ENCODE data around the gene LINGO1. TPM values are rescaled to one million over a fixed set of nuclear protein-coding genes. Genes with fewer than 3 reads are reported as not detected.

Gene LINGO1
- total RNA-seq, 1 donor = 1.1 TPM

GRCh38 chr15:77620297-77620696 lies 12.4 kb downstream of the LINGO1 start:
- Histone ChIP-seq H3K4me1 (ENCODE audit: insufficient read depth, low read length) (no peaks in the 10 kb centered on the region), H3K79me2 (ENCODE audit: insufficient read depth, low read length) (no peaks in the 10 kb centered on the region), H2AFZ (ENCODE audit: low read length) (no peak overlapping the region), H4K20me1 (ENCODE audit: insufficient read depth, low read length) (no peaks in the 10 kb centered on the region), H3K27me3 (ENCODE audit: insufficient read depth, low read length) (no peaks in the 10 kb centered on the region), H3K4me2 (ENCODE audit: insufficient read depth, low read length) (no peak overlapping the region), H3K4me3 (ENCODE audit: insufficient read depth, low read length) (no peak overlapping the region), H3K27ac (ENCODE audit: low read depth, low read length) (no peak overlapping the region), H3K36me3 (ENCODE audit: insufficient read depth, low read length) (no peaks in the 10 kb centered on the region), H3K9me3 (ENCODE audit: low read depth, low read length) (no peaks in the 10 kb centered on the region)
- DNase-seq (ENCODE audit: insufficient read length, low spot score, missing footprints) = no peak
- TF ChIP-seq, protein P1, sequence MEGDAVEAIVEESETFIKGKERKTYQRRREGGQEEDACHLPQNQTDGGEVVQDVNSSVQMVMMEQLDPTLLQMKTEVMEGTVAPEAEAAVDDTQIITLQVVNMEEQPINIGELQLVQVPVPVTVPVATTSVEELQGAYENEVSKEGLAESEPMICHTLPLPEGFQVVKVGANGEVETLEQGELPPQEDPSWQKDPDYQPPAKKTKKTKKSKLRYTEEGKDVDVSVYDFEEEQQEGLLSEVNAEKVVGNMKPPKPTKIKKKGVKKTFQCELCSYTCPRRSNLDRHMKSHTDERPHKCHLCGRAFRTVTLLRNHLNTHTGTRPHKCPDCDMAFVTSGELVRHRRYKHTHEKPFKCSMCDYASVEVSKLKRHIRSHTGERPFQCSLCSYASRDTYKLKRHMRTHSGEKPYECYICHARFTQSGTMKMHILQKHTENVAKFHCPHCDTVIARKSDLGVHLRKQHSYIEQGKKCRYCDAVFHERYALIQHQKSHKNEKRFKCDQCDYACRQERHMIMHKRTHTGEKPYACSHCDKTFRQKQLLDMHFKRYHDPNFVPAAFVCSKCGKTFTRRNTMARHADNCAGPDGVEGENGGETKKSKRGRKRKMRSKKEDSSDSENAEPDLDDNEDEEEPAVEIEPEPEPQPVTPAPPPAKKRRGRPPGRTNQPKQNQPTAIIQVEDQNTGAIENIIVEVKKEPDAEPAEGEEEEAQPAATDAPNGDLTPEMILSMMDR (IDR thresholded peaks at IDR 0.05; ENCODE audit: extremely low read depth, low read depth, low read length) = no peak

- no peak overlapping the region for H3K4me3 ChIP-seq (ENCODE audit: insufficient read depth, low read length)
- H3K27ac ChIP-seq (ENCODE audit: low read depth, low read length) = no peak overlapping the region
- no peaks in the 10 kb centered on the region for H3K9me3 ChIP-seq (ENCODE audit: low read depth, low read length)
- no peaks in the 10 kb centered on the region for H3K27me3 ChIP-seq (ENCODE audit: insufficient read depth, low read length)
- DNase-seq (ENCODE audit: insufficient read length, low spot score, missing footprints) = no peak
- no peaks in the 10 kb centered on the region for H3K79me2 ChIP-seq (ENCODE audit: insufficient read depth, low read length)
- no peaks in the 10 kb centered on the region for H3K4me1 ChIP-seq (ENCODE audit: insufficient read depth, low read length)
- no peaks in the 10 kb centered on the region for H3K36me3 ChIP-seq (ENCODE audit: insufficient read depth, low read length)
- TF ChIP-seq, protein P1 (IDR thresholded peaks at IDR 0.05; ENCODE audit: extremely low read depth, low read depth, low read length) = no peak
- no peaks in the 10 kb centered on the region for H4K20me1 ChIP-seq (ENCODE audit: insufficient read depth, low read length)
- no peak overlapping the region for H2AFZ ChIP-seq (ENCODE audit: low read length)
- no peak overlapping the region for H3K4me2 ChIP-seq (ENCODE audit: insufficient read depth, low read length)
Observed at GRCh38 chr15:77619883-77620282, 12.8 kb downstream of the LINGO1 start.

GRCh38 chr15:77617476-77618230 lies 15.1 kb downstream of the LINGO1 start:
- Histone ChIP-seq H3K9me3 (ENCODE audit: low read depth, low read length) (no peaks in the 10 kb centered on the region), H3K4me2 (ENCODE audit: insufficient read depth, low read length) (no peak overlapping the region), H3K27me3 (ENCODE audit: insufficient read depth, low read length) (no peaks in the 10 kb centered on the region), H3K4me1 (ENCODE audit: insufficient read depth, low read length) (no peaks in the 10 kb centered on the region), H2AFZ (ENCODE audit: low read length) (no peak overlapping the region), H3K27ac (ENCODE audit: low read depth, low read length) (no peak overlapping the region), H4K20me1 (ENCODE audit: insufficient read depth, low read length) (no peaks in the 10 kb centered on the region), H3K4me3 (ENCODE audit: insufficient read depth, low read length) (no peak overlapping the region), H3K79me2 (ENCODE audit: insufficient read depth, low read length) (no peaks in the 10 kb centered on the region), H3K36me3 (ENCODE audit: insufficient read depth, low read length) (no peaks in the 10 kb centered on the region)
- DNase-seq (ENCODE audit: insufficient read length, low spot score, missing footprints) = peak; percentile 88
- TF ChIP-seq, protein P1 (IDR thresholded peaks at IDR 0.05; ENCODE audit: extremely low read depth, low read depth, low read length) = peak; percentile 52

DNA sequence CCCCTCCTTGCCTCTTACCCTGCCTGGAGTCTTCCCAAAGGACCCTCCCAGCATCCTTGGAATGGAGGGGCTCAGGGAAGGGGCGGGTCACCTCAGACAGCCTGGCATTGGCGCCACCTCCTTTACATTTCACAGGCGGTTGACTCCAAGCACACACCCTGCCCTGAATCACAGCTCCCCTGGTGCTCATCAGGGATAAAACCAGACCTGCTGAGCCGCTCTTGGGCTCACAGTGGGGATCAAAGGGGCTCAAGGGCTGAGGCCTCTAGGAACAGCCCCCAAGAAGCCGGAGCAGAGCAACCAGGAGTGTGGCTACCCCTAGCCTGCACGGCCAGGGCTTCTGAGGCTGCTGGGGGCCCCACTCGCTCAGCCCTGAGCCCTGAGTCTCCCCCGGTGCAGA lies 16.6 kb downstream of the LINGO1 start:
- Histone ChIP-seq H3K27me3 (ENCODE audit: insufficient read depth, low read length) (no peaks in the 10 kb centered on the region), H3K9me3 (ENCODE audit: low read depth, low read length) (no peaks in the 10 kb centered on the region), H3K4me1 (ENCODE audit: insufficient read depth, low read length) (no peaks in the 10 kb centered on the region), H3K4me2 (ENCODE audit: insufficient read depth, low read length) (no peak overlapping the region), H4K20me1 (ENCODE audit: insufficient read depth, low read length) (no peaks in the 10 kb centered on the region), H3K79me2 (ENCODE audit: insufficient read depth, low read length) (no peaks in the 10 kb centered on the region), H2AFZ (ENCODE audit: low read length) (no peak overlapping the region), H3K4me3 (ENCODE audit: insufficient read depth, low read length) (no peak overlapping the region), H3K27ac (ENCODE audit: low read depth, low read length) (no peak overlapping the region), H3K36me3 (ENCODE audit: insufficient read depth, low read length) (no peaks in the 10 kb centered on the region)
- DNase-seq (ENCODE audit: insufficient read length, low spot score, missing footprints) = no peak
- TF ChIP-seq, protein P1 (IDR thresholded peaks at IDR 0.05; ENCODE audit: extremely low read depth, low read depth, low read length) = no peak
